H9 (cell line): ENCODE results near the gene CHMP4A. TPM values are rescaled to one million over a fixed set of nuclear protein-coding genes. Genes with fewer than 3 reads are reported as not detected.
A peak's percentile ranks its signal among the peaks of the same experiment; 100 is the strongest.

ENCODE experiments used
- DNase-seq: peaks from one replicate; pipeline ENCODE4 v3.0.0-alpha.2; 2017
- H2AFZ ChIP-seq: one replicate; pipeline ENCODE4 v1.6.1; 2013; ENCODE audit warnings: mild to moderate bottlenecking, low read length, control low read depth, moderate library complexity
- H2AK5ac ChIP-seq: 2 replicates; pipeline ENCODE4 v1.6.1; 2013; ENCODE audit warnings: low read length, control low read depth, mixed read lengths; ENCODE audit not compliant: insufficient read length
- H2BK120ac ChIP-seq: one replicate; pipeline ENCODE4 v1.6.1; 2013; ENCODE audit warnings: low read depth, mild to moderate bottlenecking, low read length, control low read depth, inconsistent platforms; ENCODE audit not compliant: poor library complexity, severe bottlenecking
- H2BK12ac ChIP-seq: 2 replicates; pipeline ENCODE4 v1.6.1; 2013; ENCODE audit warnings: low read length, control low read depth, mixed read lengths, low read depth; ENCODE audit not compliant: insufficient read length
- H2BK15ac ChIP-seq: 2 replicates; pipeline ENCODE4 v1.6.1; 2013; ENCODE audit warnings: low read depth, low read length, control low read depth
- H2BK20ac ChIP-seq: one replicate; pipeline ENCODE4 v1.6.1; 2013; ENCODE audit warnings: low read depth, mild to moderate bottlenecking, low read length, control low read depth, inconsistent platforms; ENCODE audit not compliant: poor library complexity, severe bottlenecking
- H2BK5ac ChIP-seq: 2 replicates; pipeline ENCODE4 v1.6.1; 2013; ENCODE audit warnings: low read length, control low read depth, mixed read lengths; ENCODE audit not compliant: insufficient read length
- H3K14ac ChIP-seq: 2 replicates; pipeline ENCODE4 v1.6.1; 2013; ENCODE audit warnings: low read length, control low read depth; ENCODE audit not compliant: insufficient read depth
- H3K18ac ChIP-seq: 2 replicates; pipeline ENCODE4 v1.6.1; 2013; ENCODE audit warnings: low read depth, mild to moderate bottlenecking, mixed read lengths, low read length, control low read depth; ENCODE audit not compliant: insufficient read length
- H3K23ac ChIP-seq: 2 replicates; pipeline ENCODE4 v1.6.1; 2013; ENCODE audit warnings: low read length, control low read depth, mixed read lengths, low read depth; ENCODE audit not compliant: insufficient read length
- H3K23me2 ChIP-seq: 2 replicates; pipeline ENCODE4 v1.6.1; 2013; ENCODE audit warnings: low read depth, mild to moderate bottlenecking, mixed read lengths, low read length, control low read depth; ENCODE audit not compliant: insufficient read length, poor library complexity, severe bottlenecking
- H3K27ac ChIP-seq: 2 replicates; pipeline ENCODE4 v1.5.1; 2013; ENCODE audit warnings: low read length, control low read depth, mixed read lengths, low read depth; ENCODE audit not compliant: insufficient read length
- H3K27me3 ChIP-seq: 2 replicates; pipeline ENCODE4 v1.6.1; 2013; ENCODE audit warnings: low read length, control low read depth, inconsistent platforms; ENCODE audit not compliant: insufficient read depth
- H3K4ac ChIP-seq: 2 replicates; pipeline ENCODE4 v1.6.1; 2013; ENCODE audit warnings: low read depth, mild to moderate bottlenecking, control low read depth, inconsistent platforms, low read length, moderate library complexity
- H3K4me1 ChIP-seq: 2 replicates; pipeline ENCODE4 v1.6.1; 2013; ENCODE audit warnings: low read length, control low read depth, inconsistent platforms; ENCODE audit not compliant: insufficient read depth
- H3K4me2 ChIP-seq: 2 replicates; pipeline ENCODE4 v1.6.1; 2013; ENCODE audit warnings: low read length, control low read depth, mixed read lengths; ENCODE audit not compliant: insufficient read length, insufficient read depth
- H3K56ac ChIP-seq: 2 replicates; pipeline ENCODE4 v1.6.1; 2013; ENCODE audit warnings: low read depth, mild to moderate bottlenecking, mixed read lengths, low read length, control low read depth; ENCODE audit not compliant: insufficient read length
- H3K79me1 ChIP-seq: 2 replicates; pipeline ENCODE4 v1.6.1; 2013; ENCODE audit warnings: low read depth, mild to moderate bottlenecking, moderate library complexity, low read length, control low read depth, inconsistent platforms; ENCODE audit not compliant: insufficient read depth, poor library complexity, severe bottlenecking
- H3K79me2 ChIP-seq: 2 replicates; pipeline ENCODE4 v1.6.1; 2013; ENCODE audit warnings: low read length, control low read depth, inconsistent platforms; ENCODE audit not compliant: insufficient read depth
- H3K9ac ChIP-seq: 2 replicates; pipeline ENCODE4 v1.6.1; 2013; ENCODE audit warnings: low read length, control low read depth, mixed read lengths; ENCODE audit not compliant: insufficient read length; ENCODE audit errors: extremely low read depth
- H3K9me3 ChIP-seq: one replicate; pipeline ENCODE4 v1.6.1; 2013; ENCODE audit warnings: low read depth, low read length, inconsistent platforms; ENCODE audit not compliant: control insufficient read depth
- H3T11ph ChIP-seq: one replicate; pipeline ENCODE4 v1.6.1; 2013; ENCODE audit warnings: mild to moderate bottlenecking, low read length, control low read depth, inconsistent platforms
- H4K20me1 ChIP-seq: one replicate; pipeline ENCODE4 v1.6.1; 2013; ENCODE audit not compliant: control insufficient read depth, insufficient read length, insufficient read depth
- H4K5ac ChIP-seq: 2 replicates; pipeline ENCODE4 v1.6.1; 2013; ENCODE audit warnings: low read depth, mild to moderate bottlenecking, mixed read lengths, low read length, control low read depth; ENCODE audit not compliant: insufficient read length
- H4K8ac ChIP-seq: replicated peaks from 2 replicates; pipeline ENCODE4 v1.6.1; 2013; ENCODE audit warnings: low read length, control low read depth, mixed read lengths, low read depth; ENCODE audit not compliant: insufficient read length
- H4K91ac ChIP-seq: 2 replicates; pipeline ENCODE4 v1.6.1; 2013; ENCODE audit warnings: low read depth, mild to moderate bottlenecking, moderate library complexity, mixed read lengths, low read length, control low read depth; ENCODE audit not compliant: insufficient read length
- H3K27ac Mint-ChIP-seq, 3 experiments: 2 replicates in 2 of 3; 3 replicates in 1 of 3; pipeline ENCODE4 v1.8.0; 2020 to 2021; ENCODE audit warnings: mixed read lengths in 3 of 3, mild to moderate bottlenecking in 1 of 3, moderate library complexity in 1 of 3
- H3K27me3 Mint-ChIP-seq: 2 replicates; pipeline ENCODE4 v1.8.0; 2021; ENCODE audit warnings: low read depth, mild to moderate bottlenecking, moderate library complexity, mixed read lengths
- H3K36me3 Mint-ChIP-seq, 3 experiments: 2 replicates in 2 of 3; 3 replicates in 1 of 3; pipeline ENCODE4 v1.8.0; 2020 to 2021; ENCODE audit warnings: low read depth in 3 of 3, mixed read lengths in 3 of 3; ENCODE audit not compliant: insufficient read depth in 1 of 3
- H3K4me1 Mint-ChIP-seq, 2 experiments: 2 replicates each; pipeline ENCODE4 v1.8.0; 2020; ENCODE audit warnings: mixed read lengths in 2 of 2
- H3K4me3 Mint-ChIP-seq, 2 experiments: 2 replicates in 1 of 2; 3 replicates in 1 of 2; pipeline ENCODE4 v1.8.0; 2020 to 2021; ENCODE audit warnings: mild to moderate bottlenecking in 2 of 2, mixed read lengths in 2 of 2, moderate library complexity in 1 of 2
- H3K9me3 Mint-ChIP-seq, 2 experiments: 2 replicates in 1 of 2; 3 replicates in 1 of 2; pipeline ENCODE4 v1.8.0; 2020; ENCODE audit warnings: mild to moderate bottlenecking in 2 of 2, mixed read lengths in 2 of 2, moderate library complexity in 1 of 2
- CTCF ChIP-seq: fragments of 200-600 bp; sonication (generic); conservative IDR thresholded peaks from 3 replicates; pipeline ENCODE4 v1.8.0; 2021; ENCODE audit warnings: antibody characterized with exemption, mild to moderate bottlenecking
- WGBS: extraction: QIAGEN DNeasy Blood & Tissue Kit; methylation state at CpG from one replicate; pipeline ENCODE4 v1.1.7; 2013; ENCODE audit warnings: missing lambda C conversion rate, low lambda C conversion rate, mixed read lengths; ENCODE audit not compliant: insufficient read length; ENCODE audit errors: extremely low coverage; 5-methylcytosine and 5-hydroxymethylcytosine counted together
- total RNA-seq: library from RNA; stranded (reverse); gene quantifications from 2 replicates; pipeline ENCODE4 v1.2.1, GENCODE V29; 2021

Gene CHMP4A
- total RNA-seq, 1 experiment from 2014 or later, result 46.2 TPM

- no CpG with 5 or more reads among the region's 63 CpGs for WGBS
Observed at GRCh38 chr14:24171422-24172260, 41.6 kb downstream of the CHMP4A start, which contains the start of gene REC8. Gene REC8, plus strand, starts transcription at chr14:24172080. Its CDS starts 473 bp downstream, at chr14:24172553.

More at GRCh38 chr14:24171422-24172260, 41.6 kb downstream of the CHMP4A start, which contains the start of gene REC8:
- TF ChIP-seq CTCF, result no peak
- Histone ChIP-seq H3K4me2 (peak within 1 kb of the TSS; percentile 48), H3K9ac (peak within 1 kb of the TSS; percentile 3), H2AFZ (no peak within 1 kb of the TSS), H2BK12ac (no peak within 1 kb of the TSS), H3K27me3 (no peaks in the 10 kb centered on the region), H3K23ac (no peak within 1 kb of the TSS), H3K18ac (no peak within 1 kb of the TSS), H2BK120ac (no peak within 1 kb of the TSS), H3K14ac (no peak within 1 kb of the TSS), H4K5ac (no peak within 1 kb of the TSS), H4K20me1 (no peaks in the 10 kb centered on the region), H3K27ac (no peak within 1 kb of the TSS), H3T11ph (no peak within 1 kb of the TSS), H2AK5ac (no peak within 1 kb of the TSS), H2BK15ac (no peak within 1 kb of the TSS), H2BK20ac (no peak within 1 kb of the TSS), H2BK5ac (no peak within 1 kb of the TSS), H3K9me3 (no peaks in the 10 kb centered on the region), H3K56ac (no peak within 1 kb of the TSS), H3K23me2 (peaks cover 10% of the 10 kb centered on the region), H4K8ac (no peak within 1 kb of the TSS), H3K4me1 (no peaks in the 10 kb centered on the region), H3K79me1 (no peaks in the 10 kb centered on the region), H4K91ac (no peak within 1 kb of the TSS), H3K4ac (no peak within 1 kb of the TSS), H3K79me2 (no peaks in the 10 kb centered on the region)
- Mint-ChIP-seq H3K4me3 (peak within 1 kb of the TSS; percentile 75 to 80), H3K4me1 (peaks cover 5 to 13% of the 10 kb centered on the region in 2 experiments; a peak in 3 of 4 replicates), H3K27ac (peak within 1 kb of the TSS; percentile 27 to 94 (median 78); a peak in 4 of 7 replicates), H3K36me3 (peaks cover 2 to 22% (median 16%) of the 10 kb centered on the region in 3 experiments; a peak in 5 of 7 replicates), H3K27me3 (no peaks in the 10 kb centered on the region; the same call in 1 of the 2 replicates), H3K9me3 (no peaks in the 10 kb centered on the region; a peak in 1 of 5 replicates)
- peak; percentile 100 for DNase-seq
